Jurkat, Clone E6-1 (cell line): Measurements from ENCODE around the gene LCE1A. TPM values are rescaled to one million over a fixed set of nuclear protein-coding genes. Genes with fewer than 3 reads are reported as not detected.
A peak's percentile ranks its signal among the peaks of the same experiment; 100 is the strongest.

ENCODE experiments used
- DNase-seq: peaks from one replicate; pipeline ENCODE4 v3.0.0-alpha.2; 2011; ENCODE audit warnings: low read depth, low spot score
- H3K4me3 ChIP-seq: 2 replicates; pipeline ENCODE4 v1.5.1; 2011; ENCODE audit warnings: mild to moderate bottlenecking, low read length, control low read depth, moderate library complexity
- polyA plus RNA-seq: library from polyadenylated mRNA; unstranded; fragments of >200 nt; gene quantifications from one replicate; pipeline ENCODE4 v1.2.1, GENCODE V29; 2012; ENCODE audit warnings: missing spikeins; ENCODE audit not compliant: insufficient read length, insufficient read depth

The LCE1A gene
- not detected for polyA plus RNA-seq

- no peak within 1 kb of the TSS for H3K4me3 ChIP-seq
- DNase-seq: no peak
Observed at GRCh38 chr1:152827173-152827572, at the start of gene LCE1A. Gene LCE1A, plus strand, starts transcription at chr1:152827473. Its CDS starts 0 bp downstream, at chr1:152827473.

- H3K4me3 ChIP-seq: no peak overlapping the region
- DNase-seq: peak; percentile 21
Observed at GRCh38 chr1:152777510-152778137, 49.6 kb upstream of the LCE1A start.

- DNase-seq: no peak
- no peak overlapping the region for H3K4me3 ChIP-seq
Observed at GRCh38 chr1:152783095-152783494, 44.2 kb upstream of the LCE1A start.

- DNase-seq: no peak
- no peak within 1 kb of the TSS for H3K4me3 ChIP-seq
Observed at GRCh38 chr1:152786077-152786476, 41.2 kb upstream of the LCE1A start, which contains the start of gene LCE1E. Gene LCE1E, plus strand, starts transcription at chr1:152786257. Its CDS starts 1,043 bp downstream, at chr1:152787300.

GRCh38 chr1:152795686-152796085, 31.6 kb upstream of the LCE1A start:
- DNase-seq: no peak
- no peak overlapping the region for H3K4me3 ChIP-seq

- no peak for DNase-seq
- no peak within 1 kb of the TSS for H3K4me3 ChIP-seq
Observed at GRCh38 chr1:152796421-152796820, 30.9 kb upstream of the LCE1A start, which contains the start of gene LCE1D. Gene LCE1D, plus strand, starts transcription at chr1:152796721. Its CDS starts 1,074 bp downstream, at chr1:152797795.

GRCh38 chr1:152801333-152801732, 25.9 kb upstream of the LCE1A start:
- H3K4me3 ChIP-seq: no peak overlapping the region

GRCh38 chr1:152806576-152806975, 20.7 kb upstream of the LCE1A start, which contains the start of gene LCE1C:
Gene LCE1C, minus strand, starts transcription at chr1:152806651. Its CDS starts 1,173 bp downstream, at chr1:152805478.
- DNase-seq: no peak
- no peak within 1 kb of the TSS for H3K4me3 ChIP-seq

More at GRCh38 chr1:152801333-152801732, 25.9 kb upstream of the LCE1A start:
- no peak for DNase-seq

GRCh38 chr1:152811050-152811449, 16.2 kb upstream of the LCE1A start:
- no peak for DNase-seq

GRCh38 chr1:152811671-152812070, 15.6 kb upstream of the LCE1A start, which contains the start of gene LCE1B:
Gene LCE1B, plus strand, starts transcription at chr1:152811971. Its CDS starts 476 bp downstream, at chr1:152812447.
- no peak within 1 kb of the TSS for H3K4me3 ChIP-seq
- no peak for DNase-seq

More at GRCh38 chr1:152811050-152811449, 16.2 kb upstream of the LCE1A start:
- H3K4me3 ChIP-seq: no peak overlapping the region

- no peak for DNase-seq
- H3K4me3 ChIP-seq: no peak overlapping the region
Observed at GRCh38 chr1:152817309-152817708, 10.0 kb upstream of the LCE1A start.

GRCh38 chr1:152823294-152823693, 4.0 kb upstream of the LCE1A start:
- no peak overlapping the region for H3K4me3 ChIP-seq
- no peak for DNase-seq

GRCh38 chr1:152824964-152825363, 2.3 kb upstream of the LCE1A start:
- no peak for DNase-seq
- no peak overlapping the region for H3K4me3 ChIP-seq

- no peak overlapping the region for H3K4me3 ChIP-seq
- no peak for DNase-seq
Observed at GRCh38 chr1:152836870-152837269, 9.6 kb downstream of the LCE1A start.

GRCh38 chr1:152842556-152842955, 15.3 kb downstream of the LCE1A start, which contains the start of gene LCE6A:
Gene LCE6A, plus strand, starts transcription at chr1:152842856. Its CDS starts 665 bp downstream, at chr1:152843521.
- H3K4me3 ChIP-seq: no peak within 1 kb of the TSS
- DNase-seq: no peak

GRCh38 chr1:152855661-152856060, 28.4 kb downstream of the LCE1A start:
- no peak for DNase-seq
- H3K4me3 ChIP-seq: no peak overlapping the region

GRCh38 chr1:152858062-152858461, 30.8 kb downstream of the LCE1A start:
- no peak overlapping the region for H3K4me3 ChIP-seq
- DNase-seq: no peak

- no peak within 1 kb of the TSS for H3K4me3 ChIP-seq
- no peak for DNase-seq
Observed at GRCh38 chr1:152859696-152860095, 32.4 kb downstream of the LCE1A start, which contains the start of gene LCE7A. Gene LCE7A, plus strand, starts transcription at chr1:152859996. Its CDS starts 702 bp downstream, at chr1:152860698.

- no peak overlapping the region for H3K4me3 ChIP-seq
- DNase-seq: no peak
Observed at GRCh38 chr1:152860129-152860528, 32.9 kb downstream of the LCE1A start.

GRCh38 chr1:152861374-152861773, 34.1 kb downstream of the LCE1A start:
- no peak for DNase-seq
- no peak overlapping the region for H3K4me3 ChIP-seq
